Measurements from ENCODE around the gene PTPN18. TPM values are rescaled to one million over a fixed set of nuclear protein-coding genes. Genes with fewer than 3 reads are reported as not detected.
"Not testable (repeated sequence)": the region's sequence is repeated elsewhere in the genome, so short reads cannot be mapped to it uniquely, and the experiment has no call there.

The PTPN18 gene
- total RNA-seq, 1 donor = 25.8 TPM

- TF ChIP-seq CTCF (IDR thresholded peaks at IDR 0.05; ENCODE audit: insufficient read depth, low read length) = no peak
- no peak for DNase-seq (ENCODE audit: low read depth)
- H3K4me3 ChIP-seq (ENCODE audit: low read depth, low read length) = no peak overlapping the region
Measured at GRCh38 chr2:130318906-130319305, 37.0 kb upstream of the PTPN18 start.

- H3K4me3 ChIP-seq (ENCODE audit: low read depth, low read length) = no peak overlapping the region
- no peak for TF ChIP-seq CTCF (IDR thresholded peaks at IDR 0.05; ENCODE audit: insufficient read depth, low read length)
- no peak for DNase-seq (ENCODE audit: low read depth)
Measured at GRCh38 chr2:130319536-130319935, 36.3 kb upstream of the PTPN18 start.

GRCh38 chr2:130327703-130328527 is 27.9 kb upstream of the PTPN18 start:
- TF ChIP-seq CTCF (IDR thresholded peaks at IDR 0.05; ENCODE audit: insufficient read depth, low read length) = no peak
- DNase-seq (ENCODE audit: low read depth) = peak; percentile 60

GRCh38 chr2:130328710-130329109 is 27.1 kb upstream of the PTPN18 start:
- no peak for DNase-seq (ENCODE audit: low read depth)
- TF ChIP-seq CTCF (IDR thresholded peaks at IDR 0.05; ENCODE audit: insufficient read depth, low read length) = no peak
- H3K4me3 ChIP-seq (ENCODE audit: low read depth, low read length) = no peak overlapping the region

More at GRCh38 chr2:130327703-130328527, 27.9 kb upstream of the PTPN18 start:
- no peak overlapping the region for H3K4me3 ChIP-seq (ENCODE audit: low read depth, low read length)

GRCh38 chr2:130332271-130333073 is 23.4 kb upstream of the PTPN18 start:
- TF ChIP-seq CTCF (IDR thresholded peaks at IDR 0.05; ENCODE audit: insufficient read depth, low read length) = peak; percentile 96
- DNase-seq (ENCODE audit: low read depth) = peak; percentile 89
- peak overlapping the region; percentile 33 for H3K4me3 ChIP-seq (ENCODE audit: low read depth, low read length)

- H3K4me3 ChIP-seq (ENCODE audit: low read depth, low read length); DNase-seq (ENCODE audit: low read depth): not testable (repeated sequence)
Measured at GRCh38 chr2:130333253-130333652, 22.6 kb upstream of the PTPN18 start.

GRCh38 chr2:130334026-130334425 is 21.8 kb upstream of the PTPN18 start:
- H3K4me3 ChIP-seq (ENCODE audit: low read depth, low read length) = no peak overlapping the region
- DNase-seq (ENCODE audit: low read depth) = no peak
- no peak for TF ChIP-seq CTCF (IDR thresholded peaks at IDR 0.05; ENCODE audit: insufficient read depth, low read length)

Data from fibroblast of the aortic adventitia (primary cell).